GM12878 (cell line): ENCODE measurements around the gene DLGAP3.

Experiments used
- EZH2 ChIP-seq: IDR thresholded peaks from 2 replicates; pipeline ENCODE4 v1.6.1; 2012; ENCODE audit warnings: low read depth, mild to moderate bottlenecking, control low read depth, inconsistent platforms, low read length, borderline replicate concordance; ENCODE audit not compliant: control insufficient read depth
- MYC ChIP-seq: IDR thresholded peaks from 2 replicates; pipeline ENCODE4 v1.6.1; 2011; ENCODE audit warnings: mild to moderate bottlenecking, low read length, moderate library complexity, inconsistent platforms; ENCODE audit not compliant: insufficient read depth, insufficient replicate concordance, insufficient read length, severe bottlenecking
- PAX8 ChIP-seq: fragments of 450-650 bp; IDR thresholded peaks from 2 replicates; pipeline ENCODE4 v1.6.1; 2017; ENCODE audit warnings: mild to moderate bottlenecking, moderate library complexity
- POLR2A ChIP-seq: IDR thresholded peaks from 2 replicates; pipeline ENCODE4 v1.6.1; 2011; ENCODE audit warnings: low read depth, mild to moderate bottlenecking, low read length
- POLR2AphosphoS5 ChIP-seq: IDR thresholded peaks from 2 replicates; pipeline ENCODE4 v1.6.1; 2011; ENCODE audit warnings: mild to moderate bottlenecking, low read length, inconsistent platforms
- RFX5 ChIP-seq: IDR thresholded peaks from 2 replicates; pipeline ENCODE4 v1.6.1; 2011; ENCODE audit warnings: low read depth, low read length, improper control_type of control experiment
- SIN3A ChIP-seq: IDR thresholded peaks from 2 replicates; pipeline ENCODE4 v1.6.1; 2012; ENCODE audit warnings: low read depth, low read length, improper control_type of control experiment
- SMC3 ChIP-seq: IDR thresholded peaks from 2 replicates; pipeline ENCODE4 v1.6.1; 2011; ENCODE audit warnings: low read length, improper control_type of control experiment, borderline replicate concordance
- ZNF384 ChIP-seq: IDR thresholded peaks from 2 replicates; pipeline ENCODE4 v1.6.1; 2012; ENCODE audit warnings: low read depth, mild to moderate bottlenecking, low read length, improper control_type of control experiment, borderline replicate concordance
- TF ChIP-seq, protein P1 (sequence below): IDR thresholded peaks from 2 replicates; pipeline ENCODE4 v1.6.1; 2012; ENCODE audit warnings: mild to moderate bottlenecking, low read depth, low read length

DNA sequence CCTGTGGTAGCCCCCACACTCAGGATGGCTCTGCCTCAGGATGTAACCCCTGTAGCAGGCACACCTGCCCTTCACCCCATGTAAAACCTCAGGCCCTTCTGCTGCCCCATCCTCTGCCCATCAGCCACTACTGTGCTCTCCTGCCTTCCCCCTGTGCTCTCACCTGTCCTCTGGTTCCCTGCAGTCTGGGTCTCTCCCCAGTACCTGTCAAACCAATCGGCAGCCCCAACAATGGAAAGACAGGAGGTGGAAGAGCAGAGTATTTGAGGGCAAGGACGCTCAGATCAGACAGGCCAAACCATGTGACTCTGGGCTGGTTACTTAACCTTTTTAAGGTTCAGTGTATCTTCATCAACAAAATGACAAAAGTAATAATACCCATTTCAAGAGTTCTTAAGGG lies 100.8 kb downstream of the DLGAP3 start:
- no peak for TF ChIP-seq RFX5
- no peak for TF ChIP-seq POLR2AphosphoS5
- TF ChIP-seq PAX8: no peak
- TF ChIP-seq ZNF384: no peak
- TF ChIP-seq, protein P1, sequence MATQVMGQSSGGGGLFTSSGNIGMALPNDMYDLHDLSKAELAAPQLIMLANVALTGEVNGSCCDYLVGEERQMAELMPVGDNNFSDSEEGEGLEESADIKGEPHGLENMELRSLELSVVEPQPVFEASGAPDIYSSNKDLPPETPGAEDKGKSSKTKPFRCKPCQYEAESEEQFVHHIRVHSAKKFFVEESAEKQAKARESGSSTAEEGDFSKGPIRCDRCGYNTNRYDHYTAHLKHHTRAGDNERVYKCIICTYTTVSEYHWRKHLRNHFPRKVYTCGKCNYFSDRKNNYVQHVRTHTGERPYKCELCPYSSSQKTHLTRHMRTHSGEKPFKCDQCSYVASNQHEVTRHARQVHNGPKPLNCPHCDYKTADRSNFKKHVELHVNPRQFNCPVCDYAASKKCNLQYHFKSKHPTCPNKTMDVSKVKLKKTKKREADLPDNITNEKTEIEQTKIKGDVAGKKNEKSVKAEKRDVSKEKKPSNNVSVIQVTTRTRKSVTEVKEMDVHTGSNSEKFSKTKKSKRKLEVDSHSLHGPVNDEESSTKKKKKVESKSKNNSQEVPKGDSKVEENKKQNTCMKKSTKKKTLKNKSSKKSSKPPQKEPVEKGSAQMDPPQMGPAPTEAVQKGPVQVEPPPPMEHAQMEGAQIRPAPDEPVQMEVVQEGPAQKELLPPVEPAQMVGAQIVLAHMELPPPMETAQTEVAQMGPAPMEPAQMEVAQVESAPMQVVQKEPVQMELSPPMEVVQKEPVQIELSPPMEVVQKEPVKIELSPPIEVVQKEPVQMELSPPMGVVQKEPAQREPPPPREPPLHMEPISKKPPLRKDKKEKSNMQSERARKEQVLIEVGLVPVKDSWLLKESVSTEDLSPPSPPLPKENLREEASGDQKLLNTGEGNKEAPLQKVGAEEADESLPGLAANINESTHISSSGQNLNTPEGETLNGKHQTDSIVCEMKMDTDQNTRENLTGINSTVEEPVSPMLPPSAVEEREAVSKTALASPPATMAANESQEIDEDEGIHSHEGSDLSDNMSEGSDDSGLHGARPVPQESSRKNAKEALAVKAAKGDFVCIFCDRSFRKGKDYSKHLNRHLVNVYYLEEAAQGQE: no peak
- TF ChIP-seq POLR2A: no peak
- TF ChIP-seq SIN3A: no peak
- TF ChIP-seq MYC: no peak
- no peak for TF ChIP-seq EZH2
- no peak for TF ChIP-seq SMC3
